Measurements from ENCODE around the gene CFL1.

Gene CFL1

GRCh38 chr11:65853246-65853979 lies 4.6 kb downstream of the CFL1 start:
- Histone ChIP-seq H3K27ac (no peak overlapping the region), H3K4me2 (ENCODE audit: low read length) (no peak overlapping the region), H3K79me2 (peaks cover 3% of the 10 kb centered on the region), H2AFZ (no peak overlapping the region), H3K9me3 (ENCODE audit: control insufficient read depth, low read length) (no peaks in the 10 kb centered on the region), H3K27me3 (ENCODE audit: control insufficient read depth, insufficient read depth, low read length) (no peaks in the 10 kb centered on the region), H3K36me3 (ENCODE audit: control insufficient read depth, insufficient read depth, low read length) (no peaks in the 10 kb centered on the region), H3K9ac (no peak overlapping the region), H3K4me1 (peaks cover 6% of the 10 kb centered on the region), H3K4me3 (ENCODE audit: low read depth, low read length) (no peak overlapping the region)
- TF ChIP-seq CTCF (IDR thresholded peaks at IDR 0.05), result no peak

- Histone ChIP-seq H3K27ac (no peak overlapping the region), H3K9ac (no peak overlapping the region), H3K36me3 (ENCODE audit: control insufficient read depth, insufficient read depth, low read length) (no peaks in the 10 kb centered on the region), H3K27me3 (ENCODE audit: control insufficient read depth, insufficient read depth, low read length) (no peaks in the 10 kb centered on the region), H3K4me3 (ENCODE audit: low read depth, low read length) (no peak overlapping the region), H3K4me2 (ENCODE audit: low read length) (no peak overlapping the region), H3K4me1 (peaks cover 6% of the 10 kb centered on the region), H3K9me3 (ENCODE audit: control insufficient read depth, low read length) (no peaks in the 10 kb centered on the region), H3K79me2 (peaks cover 3% of the 10 kb centered on the region), H2AFZ (no peak overlapping the region)
- no peak for TF ChIP-seq CTCF (IDR thresholded peaks at IDR 0.05)
Measured at GRCh38 chr11:65852508-65853245, 5.3 kb downstream of the CFL1 start.

GRCh38 chr11:65851811-65852507 lies 6.0 kb downstream of the CFL1 start:
- H3K27me3 ChIP-seq (ENCODE audit: control insufficient read depth, insufficient read depth, low read length), result no peaks in the 10 kb centered on the region
- H3K9ac ChIP-seq, result no peak overlapping the region
- no peak overlapping the region for H2AFZ ChIP-seq
- no peak overlapping the region for H3K4me3 ChIP-seq (ENCODE audit: low read depth, low read length)
- H3K4me2 ChIP-seq (ENCODE audit: low read length), result no peak overlapping the region
- peaks cover 3% of the 10 kb centered on the region for H3K79me2 ChIP-seq
- H3K4me1 ChIP-seq, result peaks cover 6% of the 10 kb centered on the region
- H3K9me3 ChIP-seq (ENCODE audit: control insufficient read depth, low read length), result no peaks in the 10 kb centered on the region
- H3K36me3 ChIP-seq (ENCODE audit: control insufficient read depth, insufficient read depth, low read length), result no peaks in the 10 kb centered on the region
- no peak overlapping the region for H3K27ac ChIP-seq
- no peak for TF ChIP-seq CTCF (IDR thresholded peaks at IDR 0.05)

- no peak for TF ChIP-seq CTCF (IDR thresholded peaks at IDR 0.05)
- H3K36me3 ChIP-seq (ENCODE audit: control insufficient read depth, insufficient read depth, low read length), result no peaks in the 10 kb centered on the region
- H3K27ac ChIP-seq, result no peak overlapping the region
Measured at GRCh38 chr11:65851083-65851579, 6.8 kb downstream of the CFL1 start.

More at GRCh38 chr11:65851083-65851579, 6.8 kb downstream of the CFL1 start:
- Histone ChIP-seq H3K4me1 (peaks cover 2% of the 10 kb centered on the region), H2AFZ (no peak overlapping the region), H3K9me3 (ENCODE audit: control insufficient read depth, low read length) (no peaks in the 10 kb centered on the region), H3K4me2 (ENCODE audit: low read length) (no peak overlapping the region), H3K9ac (no peak overlapping the region), H3K4me3 (ENCODE audit: low read depth, low read length) (no peak overlapping the region), H3K27me3 (ENCODE audit: control insufficient read depth, insufficient read depth, low read length) (no peaks in the 10 kb centered on the region), H3K79me2 (no peaks in the 10 kb centered on the region)

Data from parathyroid adenoma (tissue), 2 donors.